GM18873 (cell line): ENCODE data around the gene TNK2.
A peak's percentile ranks its signal among the peaks of the same experiment; 100 is the strongest.

Source experiments
- ATAC-seq: cut with Tn5 transposase; IDR thresholded peaks from one replicate; pipeline ENCODE4 v1.9.1; 2021; ENCODE audit warnings: mild to moderate bottlenecking, moderate library complexity, moderate number of reproducible peaks; ENCODE audit not compliant: unreplicated experiment, low FRiP score

Gene TNK2

DNA sequence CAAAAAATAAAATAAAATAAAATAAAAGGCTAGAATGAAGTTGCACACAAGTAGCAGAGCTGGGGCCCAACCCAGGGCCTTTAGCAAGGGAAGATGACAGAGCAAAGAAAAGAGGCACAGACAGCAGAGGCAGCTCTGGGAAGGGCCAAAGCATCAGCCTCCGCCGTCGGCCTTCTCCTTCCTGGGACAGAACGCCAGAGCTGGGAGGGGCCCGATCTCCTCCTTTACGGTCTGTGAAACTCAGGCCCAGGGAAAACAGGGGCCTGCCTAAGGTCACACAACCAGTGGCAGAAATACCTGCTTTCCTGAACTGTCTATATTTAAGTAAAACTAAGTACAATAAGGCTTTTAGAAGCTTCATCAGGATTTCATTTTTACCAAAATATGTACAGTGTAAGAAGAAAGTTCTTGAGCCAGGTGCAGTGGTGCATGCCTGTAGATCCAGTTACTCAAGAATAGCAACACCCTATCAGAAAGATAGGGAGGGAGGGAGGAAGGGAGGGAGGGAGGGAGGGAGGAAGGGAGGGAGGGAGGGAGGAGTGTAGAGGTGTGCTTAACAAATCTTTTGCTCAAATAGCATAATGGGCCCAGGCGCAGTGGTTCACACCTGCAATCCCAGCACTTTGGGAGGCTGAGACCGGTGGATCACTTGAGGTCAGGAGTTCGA lies 53.6 kb downstream of the TNK2 start:
- no peak for ATAC-seq

DNA sequence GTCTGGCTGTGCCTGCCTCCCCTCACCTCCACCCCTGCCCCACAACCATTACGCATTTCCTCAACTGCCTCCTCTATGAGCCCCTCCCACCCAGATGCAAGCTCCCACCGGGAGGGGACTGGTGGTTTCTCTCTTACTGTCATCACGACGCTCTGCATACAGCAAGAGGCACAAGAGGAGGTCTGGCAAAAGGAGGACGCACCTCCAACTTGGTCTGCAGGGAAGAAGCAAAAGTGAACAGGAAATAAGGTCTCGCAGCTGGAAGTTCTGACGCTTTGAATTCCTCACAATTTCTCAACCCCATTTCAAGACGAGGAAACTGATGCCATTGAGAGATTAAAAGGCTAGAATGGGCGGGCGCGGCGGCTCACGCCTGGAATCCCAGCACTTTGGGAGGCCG lies 54.4 kb downstream of the TNK2 start:
- ATAC-seq, result no peak

DNA sequence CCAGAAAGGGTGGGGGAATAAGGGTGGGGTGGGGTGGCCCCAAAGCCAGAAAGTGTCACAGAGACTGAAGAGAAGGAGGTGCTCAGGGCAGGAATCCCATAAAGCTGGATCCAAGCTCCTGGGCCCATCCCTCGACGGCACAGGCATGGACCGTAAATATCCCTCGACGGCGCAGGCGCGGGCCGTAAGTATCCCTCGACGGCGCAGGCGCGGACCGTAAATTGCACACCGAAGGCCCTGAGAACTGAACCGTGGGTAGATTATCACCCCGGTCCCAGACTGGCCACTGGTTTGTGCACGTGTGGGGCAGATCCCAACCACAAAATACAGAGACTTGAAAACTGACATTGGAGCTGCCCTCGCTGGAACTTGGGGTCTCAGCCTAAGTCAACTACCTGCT lies 55.3 kb downstream of the TNK2 start:
- ATAC-seq, result no peak

DNA sequence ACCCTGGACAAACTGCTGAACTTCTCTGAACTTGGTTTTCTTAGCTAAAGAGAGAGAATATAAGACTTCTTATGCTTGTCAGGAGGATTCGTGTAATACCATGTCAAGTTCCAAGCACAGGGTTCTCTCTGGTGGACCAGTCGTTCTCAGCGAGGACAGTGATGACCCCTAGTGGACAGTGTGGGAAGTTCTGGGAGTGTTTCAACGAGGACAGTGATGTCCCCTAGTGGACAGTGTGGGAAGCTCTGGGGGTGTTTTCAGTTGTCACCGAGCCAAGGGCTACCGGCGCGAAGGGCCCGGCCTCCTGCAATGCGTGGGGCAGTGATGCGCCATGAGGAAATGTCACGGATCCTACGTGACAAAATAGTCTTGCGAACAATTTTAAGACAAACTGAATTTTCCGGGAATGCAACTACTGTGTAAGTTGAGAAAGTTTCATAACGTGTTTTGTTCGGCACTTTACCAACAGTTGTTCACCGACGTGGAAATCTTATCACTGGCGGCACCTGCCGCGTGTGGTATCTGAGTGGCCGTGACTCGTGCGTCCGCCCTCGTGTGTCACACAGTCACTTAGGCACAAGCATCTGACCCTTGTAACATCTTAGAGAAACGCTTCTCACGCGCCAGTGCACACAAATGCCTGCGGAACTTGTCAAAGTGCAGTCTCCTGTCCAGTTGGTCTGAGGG lies 57.4 kb downstream of the TNK2 start:
- ATAC-seq, result peak; percentile 72

DNA sequence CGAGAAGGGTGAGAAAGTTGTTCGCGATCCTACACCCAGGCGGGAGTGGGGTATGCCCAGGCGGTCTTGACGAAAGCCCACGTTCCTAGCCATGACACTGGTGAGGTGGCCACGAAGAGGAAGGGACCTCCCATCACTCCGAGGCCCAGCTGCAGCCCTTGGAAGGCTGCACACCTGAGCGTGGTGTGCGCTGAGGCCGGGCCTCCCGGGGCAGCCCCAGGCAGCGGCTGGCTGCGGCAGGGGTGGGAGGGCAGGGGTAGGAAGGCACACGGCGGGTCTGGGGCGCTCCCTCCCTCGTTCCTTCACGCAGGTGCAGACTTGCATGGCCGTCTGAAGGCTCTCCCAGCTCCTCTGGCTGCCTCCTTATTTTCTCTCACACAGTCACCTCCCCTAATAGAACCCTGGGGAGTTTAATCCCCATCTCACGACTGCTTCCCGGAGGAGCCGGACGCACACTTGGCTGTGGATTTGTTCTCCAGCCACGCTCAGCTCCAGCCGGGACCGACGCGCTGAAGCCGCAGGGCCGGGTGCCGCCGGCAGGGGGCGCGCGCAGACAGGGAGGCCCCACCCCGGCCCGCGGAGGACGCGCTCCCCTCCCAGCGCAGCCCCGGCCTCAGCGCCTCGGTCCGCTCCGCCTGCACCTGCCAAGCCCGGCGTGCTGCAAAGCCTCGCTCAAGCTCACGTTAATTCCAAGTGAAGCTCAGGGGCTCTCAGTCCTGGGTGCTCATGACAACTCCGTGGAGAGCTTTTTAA lies 58.9 kb downstream of the TNK2 start:
- no peak for ATAC-seq

DNA sequence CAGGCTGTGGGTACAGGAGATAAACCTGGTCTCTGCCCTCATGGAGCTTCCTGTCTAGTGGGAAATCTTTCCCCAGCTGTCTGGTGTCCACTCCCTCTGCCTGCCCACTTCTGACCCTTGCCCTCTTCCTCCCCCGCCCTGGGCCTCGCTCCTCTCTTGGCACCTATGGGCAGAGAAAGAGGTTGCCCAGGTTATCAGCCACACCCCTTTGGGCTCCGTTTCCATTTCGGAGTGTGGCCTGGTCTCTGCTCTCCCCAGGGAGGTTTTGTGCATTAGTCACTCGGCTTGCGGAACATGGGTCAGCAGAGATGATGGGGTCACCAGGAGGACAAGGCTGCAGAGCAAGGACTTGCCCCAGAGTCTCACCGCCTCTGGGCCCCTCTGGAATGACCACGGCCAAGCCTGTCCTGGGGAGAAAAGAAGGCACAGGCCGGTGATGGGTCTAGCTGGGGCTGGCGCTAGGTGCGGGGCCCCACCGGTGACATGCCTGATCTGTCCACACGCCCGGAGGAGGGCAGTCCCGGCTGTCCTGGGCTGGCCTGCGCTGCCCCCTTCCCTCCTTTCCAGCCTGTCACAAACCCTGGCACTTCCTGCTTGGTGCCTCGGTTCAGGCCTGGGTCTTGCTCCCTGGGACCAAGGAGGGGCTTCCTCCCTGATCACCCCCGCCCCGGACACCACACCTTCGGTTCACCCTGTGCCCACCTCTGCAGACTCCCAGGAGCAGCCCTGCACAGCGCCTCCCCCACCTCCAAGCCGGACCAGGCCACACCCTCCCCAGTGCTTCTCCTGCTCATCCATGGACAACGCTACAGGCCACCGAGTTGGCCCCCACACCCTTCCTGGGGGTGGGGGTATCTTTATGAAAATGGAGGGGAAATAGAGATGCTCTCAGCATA lies 61.0 kb downstream of the TNK2 start:
- ATAC-seq, result no peak

DNA sequence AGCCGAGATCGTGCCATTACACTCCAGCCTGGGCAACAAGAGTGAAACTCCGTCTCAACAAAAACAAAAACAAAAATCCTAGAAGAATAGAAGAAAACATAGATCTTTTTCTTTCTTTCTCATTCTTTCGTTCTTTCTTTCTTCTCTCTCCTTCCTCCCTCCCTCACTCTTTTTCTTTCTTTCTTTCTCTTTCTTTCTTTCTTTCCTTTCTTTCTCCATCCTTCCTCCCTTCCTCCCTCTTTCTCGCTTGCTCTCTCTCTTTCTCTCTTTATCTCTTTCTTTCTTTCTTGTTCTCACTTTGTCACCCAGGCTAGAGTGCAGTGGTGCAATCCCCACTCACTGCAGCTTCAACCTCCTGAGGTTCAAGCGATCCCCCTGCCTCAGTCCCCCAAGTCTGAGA lies 62.9 kb downstream of the TNK2 start:
- ATAC-seq, result no peak

DNA sequence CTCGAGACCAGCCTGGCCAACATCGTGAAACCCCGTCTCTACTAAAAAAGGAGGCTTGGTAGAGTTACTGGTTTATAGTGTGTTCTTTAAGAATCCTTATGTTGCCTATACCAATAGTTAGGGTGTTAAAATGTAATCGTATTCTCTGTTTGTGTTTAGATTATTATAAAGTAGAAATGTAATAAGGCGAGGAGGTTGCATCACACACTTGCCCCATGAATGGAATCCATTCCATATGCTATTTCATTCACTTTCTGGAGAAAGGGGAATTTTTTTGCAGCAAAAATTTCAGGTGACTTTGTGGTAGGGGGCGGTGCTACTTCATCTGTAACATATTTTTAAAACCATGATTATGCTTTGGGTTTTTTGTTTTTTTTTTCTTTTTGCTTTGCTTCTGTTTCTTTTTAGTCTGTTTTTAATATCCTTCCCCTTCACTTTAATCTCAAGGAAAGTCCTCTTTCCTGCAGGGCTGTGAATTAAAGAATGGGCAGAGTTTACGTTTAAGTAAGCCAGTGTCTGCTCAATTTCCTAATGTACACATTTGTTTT lies 63.6 kb downstream of the TNK2 start:
- no peak for ATAC-seq

DNA sequence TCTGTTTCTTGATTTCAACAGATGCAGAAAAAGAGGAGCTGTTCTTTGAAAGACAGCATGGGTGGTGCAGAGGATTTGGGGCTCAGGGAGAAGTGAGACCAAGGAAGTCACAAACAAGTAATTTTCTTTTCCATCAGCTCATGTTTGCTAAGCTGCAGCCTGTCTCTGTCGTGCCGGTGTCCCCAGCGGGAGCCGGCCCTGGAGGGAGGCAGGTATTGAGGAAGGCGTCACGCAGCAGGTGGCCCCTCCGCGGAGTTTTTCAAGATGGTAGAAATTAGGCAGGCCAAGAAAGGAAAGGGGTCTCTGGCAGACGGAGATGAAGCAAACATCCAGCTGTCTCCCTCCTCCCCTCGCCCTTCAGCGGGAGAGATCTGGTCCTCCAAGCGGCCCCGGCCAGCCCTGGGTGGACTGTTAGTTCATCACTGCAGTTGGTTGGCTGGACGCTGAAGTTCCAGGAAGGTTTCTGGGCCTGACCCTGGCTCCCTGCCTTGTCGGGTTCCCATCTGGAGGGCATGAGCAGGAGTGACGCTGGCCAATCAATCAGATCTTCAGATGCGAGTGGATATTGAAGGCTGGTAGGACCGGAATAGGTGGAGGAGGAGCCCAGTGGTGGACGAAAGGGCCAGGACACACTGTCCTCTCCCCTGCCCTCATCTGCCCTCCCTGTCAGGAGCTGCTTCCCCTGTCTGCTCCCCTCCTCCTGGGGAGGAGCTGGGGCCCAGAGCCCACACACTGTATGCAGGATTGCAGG lies 68.9 kb downstream of the TNK2 start:
- ATAC-seq, result no peak

DNA sequence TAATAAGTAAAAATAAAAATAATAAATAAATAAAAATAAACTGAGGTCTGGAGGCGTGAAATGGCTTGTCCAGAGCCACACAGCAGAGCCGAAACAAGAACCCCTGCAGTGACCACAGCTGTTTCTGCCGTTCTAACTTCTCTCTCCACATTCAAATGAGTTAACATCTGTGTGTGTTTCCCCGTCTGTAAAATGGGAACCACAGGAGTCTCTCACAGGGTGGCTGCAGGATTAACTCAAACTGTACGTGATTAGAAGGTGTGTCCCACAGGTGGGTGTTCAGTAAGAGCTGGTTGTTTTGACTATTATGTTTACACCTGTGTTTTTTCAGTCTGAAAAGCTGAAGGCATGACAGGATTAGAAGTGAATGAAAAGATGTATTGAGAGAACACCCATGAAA lies 69.6 kb downstream of the TNK2 start:
- peak; percentile 71 for ATAC-seq

DNA sequence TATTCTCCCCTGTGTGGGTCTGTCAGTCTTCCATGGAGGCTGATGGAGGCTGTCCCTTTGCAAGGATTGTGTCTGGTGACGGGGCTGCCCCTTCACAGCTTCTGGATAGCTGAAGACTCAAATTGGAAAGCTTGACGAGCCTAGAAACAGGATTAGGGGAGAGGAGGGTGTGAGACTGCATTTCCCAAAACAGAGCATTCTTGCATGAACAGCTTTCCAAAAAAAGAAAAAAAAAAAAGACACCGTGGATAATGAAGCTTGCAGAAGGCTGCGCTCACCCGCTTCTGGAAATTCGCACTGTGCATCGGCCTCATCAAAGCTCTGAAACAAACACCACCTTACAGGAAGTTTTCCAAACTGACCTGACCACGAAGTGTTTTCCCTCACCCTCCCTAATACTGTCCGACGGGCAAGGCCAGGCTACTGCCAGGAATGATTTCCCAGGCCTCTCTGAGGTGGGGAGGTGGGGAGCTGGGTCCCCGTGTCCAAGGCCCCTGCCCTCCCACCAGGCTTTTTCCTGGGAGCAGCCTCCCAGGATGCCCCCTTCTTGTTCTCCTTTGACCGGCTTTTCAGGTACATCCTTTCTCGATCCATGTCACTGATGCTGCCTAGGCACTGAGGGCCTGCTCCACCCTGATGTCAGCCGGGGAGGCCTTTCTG lies 71.7 kb downstream of the TNK2 start:
- ATAC-seq, result no peak

DNA sequence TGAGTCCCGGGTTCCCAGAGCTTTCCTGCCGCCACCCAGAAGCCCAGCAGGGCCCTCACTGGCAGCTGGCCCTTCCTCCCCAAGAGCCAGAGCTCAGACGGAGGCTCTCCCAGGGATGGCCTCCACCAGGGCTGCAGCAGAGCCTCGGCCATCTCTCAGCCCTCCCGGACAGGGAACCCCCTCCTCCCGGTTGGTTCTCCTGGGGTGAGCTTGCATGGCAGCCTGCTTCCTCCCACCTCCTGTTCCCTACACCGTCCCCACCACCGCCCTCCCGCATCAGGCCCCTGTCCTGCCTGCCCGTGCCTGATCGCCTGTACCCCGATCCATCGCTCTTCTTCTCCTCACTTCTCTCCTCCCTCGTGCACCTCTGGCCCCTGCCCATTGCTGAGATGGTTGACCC lies 72.6 kb downstream of the TNK2 start:
- no peak for ATAC-seq

DNA sequence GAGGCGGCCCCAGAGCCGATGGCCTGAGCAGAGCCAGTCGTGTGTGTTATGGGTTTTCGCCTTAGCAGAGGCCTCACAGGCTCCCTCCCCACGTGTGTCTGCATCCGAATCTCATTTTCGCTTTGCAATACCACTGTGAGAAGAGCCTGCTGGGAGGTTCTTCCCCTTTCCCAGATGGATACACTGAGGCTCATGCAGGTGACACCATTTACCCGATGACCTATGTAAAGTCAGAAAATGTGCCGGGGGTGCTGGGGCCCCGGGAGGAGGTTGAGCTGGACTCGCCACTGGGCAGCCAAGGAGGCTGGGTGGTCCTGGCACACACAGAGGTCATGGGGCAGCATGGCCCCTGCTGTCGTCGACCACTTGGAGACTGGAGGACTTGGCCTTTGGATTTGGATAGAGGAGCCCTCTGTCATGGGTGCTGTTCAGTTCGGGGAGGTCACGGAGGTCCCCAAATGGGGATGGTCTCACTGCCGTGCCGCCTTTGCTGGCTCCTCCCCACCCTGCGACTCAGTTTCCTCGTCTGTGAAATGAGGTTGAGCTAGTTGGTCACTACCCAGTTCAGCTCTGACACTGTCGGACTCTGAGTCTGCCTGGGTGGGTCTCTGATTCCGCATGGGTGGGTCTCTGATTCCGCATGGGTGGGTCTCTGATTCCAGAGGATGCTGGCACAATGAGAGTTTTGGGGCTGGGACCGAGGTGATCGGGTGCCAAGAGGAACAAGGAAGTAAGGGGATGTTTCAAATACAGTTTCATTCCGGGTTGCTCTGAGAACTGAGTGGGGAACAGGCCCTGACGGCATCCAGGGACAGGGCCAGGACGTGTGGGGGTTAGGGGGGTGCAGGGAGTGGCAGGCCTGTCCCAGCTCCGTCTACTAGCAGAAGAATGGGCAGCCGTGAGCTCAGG lies 73.4 kb downstream of the TNK2 start:
- ATAC-seq, result no peak

DNA sequence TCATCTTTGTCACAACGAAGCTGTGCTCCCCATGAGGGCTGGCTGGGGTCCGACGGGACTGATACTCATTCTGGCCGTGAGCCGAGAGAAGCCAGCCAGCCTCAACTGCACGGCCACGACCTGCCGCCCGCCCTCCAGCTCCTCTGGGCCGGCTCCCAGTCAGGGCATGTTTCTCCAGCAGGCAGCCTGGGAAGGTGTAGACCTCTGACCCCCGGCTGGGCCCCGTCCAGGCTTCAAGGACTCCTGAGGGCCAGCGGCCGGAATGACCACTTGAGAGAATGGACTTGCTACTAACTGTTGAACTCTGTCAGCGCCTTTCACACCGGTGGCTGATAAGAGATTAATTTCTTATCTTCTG lies 78.5 kb downstream of the TNK2 start:
- no peak for ATAC-seq

DNA sequence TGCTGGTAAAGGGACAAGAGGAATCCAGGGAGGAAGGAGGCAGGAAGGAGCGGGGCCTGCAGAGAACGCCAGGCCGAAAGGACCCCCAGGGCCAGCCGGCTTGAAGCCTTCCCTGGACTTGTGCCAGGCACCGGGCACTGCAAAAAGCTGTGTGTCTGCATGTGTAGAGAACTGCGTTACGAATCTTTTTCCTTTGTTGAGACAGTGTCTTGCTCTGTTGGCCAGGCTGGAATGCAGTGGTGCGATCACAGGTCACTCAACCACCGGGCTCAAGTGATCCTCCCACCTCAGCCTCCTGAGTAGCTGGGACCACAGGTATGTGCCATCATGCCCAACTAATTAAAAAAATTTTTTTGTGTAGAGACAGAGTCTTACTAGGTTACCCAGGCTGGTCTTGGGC lies 79.6 kb downstream of the TNK2 start:
- no peak for ATAC-seq

DNA sequence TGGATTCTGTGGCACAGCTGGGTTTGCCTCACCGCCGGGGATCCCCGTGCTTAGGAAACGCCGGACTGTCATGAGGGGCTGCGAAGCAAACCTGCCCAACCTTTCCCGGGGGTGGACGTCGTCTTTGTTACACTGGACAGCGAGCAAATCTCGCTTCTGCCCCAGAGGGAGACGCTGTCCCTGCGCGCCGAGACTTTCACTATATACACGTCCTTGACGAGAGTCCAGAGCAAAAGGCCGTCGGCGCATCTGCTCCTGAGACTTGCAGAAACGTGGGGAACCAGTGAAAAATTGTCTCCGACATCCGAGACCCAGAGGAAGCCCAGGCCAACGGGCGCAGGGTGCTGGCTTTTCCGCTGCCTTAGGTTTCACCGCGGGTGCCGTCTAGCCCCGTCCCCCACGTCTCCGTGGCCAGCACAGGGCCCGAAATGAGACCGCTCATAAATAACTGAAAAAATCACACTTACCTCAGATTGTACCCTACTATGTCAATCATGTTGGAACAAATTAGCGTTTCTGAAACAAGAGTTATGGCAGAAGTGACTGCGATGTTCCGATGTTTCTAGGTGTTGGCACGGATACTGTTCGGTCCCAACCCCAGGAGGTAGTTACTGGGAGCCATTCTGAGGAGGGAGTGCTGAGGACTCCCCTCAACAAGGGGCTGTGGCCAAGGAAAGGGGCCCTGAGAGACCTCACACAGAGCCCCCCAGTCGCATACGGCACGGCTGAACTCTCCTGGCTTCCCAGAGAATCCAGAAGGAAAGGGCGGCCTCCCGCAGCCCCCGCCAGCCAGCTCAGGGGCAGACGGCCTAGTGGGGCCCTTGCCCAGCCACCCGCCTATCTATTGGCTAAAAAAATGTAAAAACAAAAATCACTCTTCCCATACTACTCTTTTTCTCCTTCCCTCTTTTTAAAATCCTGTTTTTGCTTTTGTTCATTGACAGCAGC lies 82.2 kb downstream of the TNK2 start:
- ATAC-seq, result no peak

DNA sequence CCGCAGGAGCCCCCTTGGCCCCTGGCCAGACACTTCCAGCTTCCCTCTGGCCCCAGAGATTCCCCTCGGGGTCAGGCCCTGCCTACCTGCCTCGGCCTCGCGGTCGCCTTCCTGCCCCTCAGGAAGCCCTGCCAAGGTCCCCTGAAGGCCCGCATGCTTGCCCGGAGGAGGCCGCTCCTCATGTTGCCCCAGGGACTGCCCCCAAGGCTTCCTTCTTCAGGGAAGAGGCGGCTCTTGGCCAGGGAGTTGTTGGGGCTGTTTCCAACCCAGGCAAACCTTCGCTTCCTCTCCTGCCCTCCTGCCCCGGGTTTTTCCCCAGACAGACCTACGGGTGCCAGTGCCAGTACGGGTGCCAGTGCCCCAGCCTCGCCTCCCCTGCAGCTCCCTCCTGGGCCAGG lies 83.2 kb downstream of the TNK2 start:
- ATAC-seq, result no peak
